Measurements from ENCODE around the gene TLCD2. TPM values are rescaled to one million over a fixed set of nuclear protein-coding genes. Genes with fewer than 3 reads are reported as not detected.
A peak's percentile ranks its signal among the peaks of the same experiment; 100 is the strongest.
"Not testable (repeated sequence)": the region's sequence is repeated elsewhere in the genome, so short reads cannot be mapped to it uniquely, and the experiment has no call there.

TLCD2 gene
- polyA plus RNA-seq, 1 donor = 5.3 TPM

GRCh38 chr17:1693339-1693738, 16.8 kb downstream of the TLCD2 start:
- no peak for DNase-seq (ENCODE audit: low read depth)

- DNase-seq (ENCODE audit: low read depth) = no peak
Observed at GRCh38 chr17:1690544-1691221, 19.5 kb downstream of the TLCD2 start.

GRCh38 chr17:1688405-1688804, 21.8 kb downstream of the TLCD2 start:
- DNase-seq (ENCODE audit: low read depth) = not testable (repeated sequence)

- no peak for DNase-seq (ENCODE audit: low read depth)
Observed at GRCh38 chr17:1686086-1686485, 24.1 kb downstream of the TLCD2 start.

- peak; percentile 93 for DNase-seq (ENCODE audit: low read depth)
Observed at GRCh38 chr17:1684378-1685189, 25.6 kb downstream of the TLCD2 start, which contains the start of gene PRPF8. Gene PRPF8, minus strand, starts transcription at chr17:1684867. Its CDS starts 296 bp downstream, at chr17:1684571.

- no peak for DNase-seq (ENCODE audit: low read depth)
Observed at GRCh38 chr17:1683459-1683858, 26.7 kb downstream of the TLCD2 start.

GRCh38 chr17:1676401-1676800, 33.8 kb downstream of the TLCD2 start:
- DNase-seq (ENCODE audit: low read depth) = no peak

- DNase-seq (ENCODE audit: low read depth) = no peak
Observed at GRCh38 chr17:1673041-1673785, 37.0 kb downstream of the TLCD2 start.

GRCh38 chr17:1663934-1664333, 46.2 kb downstream of the TLCD2 start:
- DNase-seq (ENCODE audit: low read depth) = not testable (repeated sequence)

GRCh38 chr17:1661045-1661444, 49.1 kb downstream of the TLCD2 start:
- no peak for DNase-seq (ENCODE audit: low read depth)

GRCh38 chr17:1658100-1658499, 52.1 kb downstream of the TLCD2 start:
- no peak for DNase-seq (ENCODE audit: low read depth)

GRCh38 chr17:1653735-1654134, 56.4 kb downstream of the TLCD2 start:
- DNase-seq (ENCODE audit: low read depth) = no peak

- DNase-seq (ENCODE audit: low read depth) = not testable (repeated sequence)
Observed at GRCh38 chr17:1652794-1653193, 57.4 kb downstream of the TLCD2 start.

Other genes with a start within 250 kb of the TLCD2 start
- 81.1 TPM for gene MYO1C, start 217.7 kb downstream of the TLCD2 start, polyA plus RNA-seq (ENCODE audit: insufficient read length)
- 27.5 TPM for gene INPP5K, start 193.8 kb downstream of the TLCD2 start, polyA plus RNA-seq (ENCODE audit: insufficient read length)
- gene PITPNA, start 147.6 kb downstream of the TLCD2 start, polyA plus RNA-seq (ENCODE audit: insufficient read length) = 25.3 TPM
- 3.9 TPM for gene SLC43A2, start 81.5 kb downstream of the TLCD2 start, polyA plus RNA-seq (ENCODE audit: insufficient read length)
- 7.1 TPM for gene SCARF1, start 64.6 kb downstream of the TLCD2 start, polyA plus RNA-seq (ENCODE audit: insufficient read length)
- 2.7 TPM for gene RILP, start 60.5 kb downstream of the TLCD2 start, polyA plus RNA-seq (ENCODE audit: insufficient read length)
- 161 TPM for gene PRPF8, start 25.5 kb downstream of the TLCD2 start, polyA plus RNA-seq (ENCODE audit: insufficient read length)
- 14.5 TPM for gene WDR81, start 14.3 kb upstream of the TLCD2 start, polyA plus RNA-seq (ENCODE audit: insufficient read length)
- 2.4 TPM for gene SERPINF2, start 32.5 kb upstream of the TLCD2 start, polyA plus RNA-seq (ENCODE audit: insufficient read length)
- 313 TPM for gene SERPINF1, start 51.7 kb upstream of the TLCD2 start, polyA plus RNA-seq (ENCODE audit: insufficient read length)
- gene SMYD4, start 119.5 kb upstream of the TLCD2 start, polyA plus RNA-seq (ENCODE audit: insufficient read length) = 7.9 TPM
- 46.4 TPM for gene RPA1, start 119.6 kb upstream of the TLCD2 start, polyA plus RNA-seq (ENCODE audit: insufficient read length)